CD4-positive, alpha-beta T cell treated with Interleukin-4 for 4 hours (primary cell): ENCODE data around the gene ULBP2.
"Not testable (repeated sequence)": the region's sequence is repeated elsewhere in the genome, so short reads cannot be mapped to it uniquely, and the experiment has no call there.

Experiments
- DNase-seq: peaks from one replicate; pipeline ENCODE4 v3.0.0-alpha.2; 2020

Gene ULBP2

GRCh38 chr6:149951626-149952025 lies 9.8 kb downstream of the ULBP2 start:
- DNase-seq, result no peak

GRCh38 chr6:149953390-149953789 lies 11.6 kb downstream of the ULBP2 start:
- not testable (repeated sequence) for DNase-seq

GRCh38 chr6:149953934-149954327 lies 12.1 kb downstream of the ULBP2 start:
- not testable (repeated sequence) for DNase-seq

- DNase-seq, result not testable (repeated sequence)
Measured at GRCh38 chr6:149954328-149954983, 12.6 kb downstream of the ULBP2 start.

GRCh38 chr6:149954984-149955653 lies 13.3 kb downstream of the ULBP2 start:
- not testable (repeated sequence) for DNase-seq

- DNase-seq, result not testable (repeated sequence)
Measured at GRCh38 chr6:149955654-149956317, 14.0 kb downstream of the ULBP2 start.

- not testable (repeated sequence) for DNase-seq
Measured at GRCh38 chr6:149958124-149958523, 16.3 kb downstream of the ULBP2 start.

- DNase-seq, result not testable (repeated sequence)
Measured at GRCh38 chr6:149959806-149960205, 18.0 kb downstream of the ULBP2 start.

GRCh38 chr6:149960488-149960887 lies 18.7 kb downstream of the ULBP2 start:
- no peak for DNase-seq

GRCh38 chr6:149961728-149962425 lies 20.1 kb downstream of the ULBP2 start:
- DNase-seq, result no peak

- no peak for DNase-seq
Measured at GRCh38 chr6:149962461-149963211, 20.8 kb downstream of the ULBP2 start.

GRCh38 chr6:149963212-149963461 lies 21.3 kb downstream of the ULBP2 start:
- peak; percentile 24 for DNase-seq

- peak; percentile 66 for DNase-seq
Measured at GRCh38 chr6:149963462-149964307, 21.9 kb downstream of the ULBP2 start, which contains the start of gene ULBP1. Gene ULBP1 (plus strand): TSS chr6:149963943. CDS start chr6:149964050, 107 bp downstream.

- DNase-seq, result no peak
Measured at GRCh38 chr6:149964308-149965193, 22.7 kb downstream of the ULBP2 start.

GRCh38 chr6:149965194-149966020 lies 23.6 kb downstream of the ULBP2 start:
- no peak for DNase-seq

- DNase-seq, result not testable (repeated sequence)
Measured at GRCh38 chr6:149966319-149966718, 24.5 kb downstream of the ULBP2 start.

- no peak for DNase-seq
Measured at GRCh38 chr6:149967591-149967990, 25.8 kb downstream of the ULBP2 start.

- DNase-seq, result not testable (repeated sequence)
Measured at GRCh38 chr6:149967999-149968398, 26.2 kb downstream of the ULBP2 start.

- not testable (repeated sequence) for DNase-seq
Measured at GRCh38 chr6:149968909-149969308, 27.1 kb downstream of the ULBP2 start.

GRCh38 chr6:149969635-149970034 lies 27.8 kb downstream of the ULBP2 start:
- no peak for DNase-seq
